ENCODE results near the gene ETV3.

DNA sequence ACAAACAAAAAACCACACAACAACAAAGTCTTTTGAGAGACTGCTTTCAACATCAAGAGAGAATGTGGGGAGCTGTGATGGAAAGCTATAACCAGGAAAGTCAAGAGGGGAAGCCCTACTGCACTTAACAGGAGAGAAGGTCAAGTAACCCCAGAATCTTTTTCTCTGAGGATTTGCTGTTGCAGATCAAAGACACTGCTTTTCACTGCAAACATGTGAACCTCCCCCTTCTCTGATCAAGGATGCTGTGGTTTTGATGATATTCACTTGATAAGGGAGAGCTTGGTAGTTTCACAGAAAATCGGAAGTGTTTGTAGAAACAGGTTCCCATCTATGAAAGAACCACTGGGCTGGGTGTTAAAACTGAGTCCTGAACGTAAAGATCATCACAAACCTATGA, 4.8 kb downstream of the ETV3 start:
- TF ChIP-seq POLR2AphosphoS5 (IDR thresholded peaks at IDR 0.05) (no peak), CTCF (IDR thresholded peaks at IDR 0.05) (no peak), EP300 (IDR thresholded peaks at IDR 0.05) (no peak), POLR2A (IDR thresholded peaks at IDR 0.05) (no peak)

Data from suprapubic skin (tissue), 4 donors.